Gastrocnemius medialis (tissue), 4 donors: ENCODE data around the gene EXPH5. TPM values are rescaled to one million over a fixed set of nuclear protein-coding genes. Genes with fewer than 3 reads are reported as not detected.
"Not testable (repeated sequence)": the region's sequence is repeated elsewhere in the genome, so short reads cannot be mapped to it uniquely, and the experiment has no call there.

Experiments used
- ATAC-seq, 2 donors: fragments of 150-250 bp; one replicate each; pipeline ENCODE4 v1.9.1; 2016
- DNase-seq, 2 donors: peaks; one replicate each; pipeline ENCODE4 v3.0.0-alpha.2; 2019
- H3K27ac ChIP-seq, 4 donors: fragments of 200-600 bp; sonication (generic); 1 replicate in 1 of 4; 2 replicates in 3 of 4; pipeline ENCODE4 v1.5.1; 2016 to 2018; ENCODE audit warnings: mild to moderate bottlenecking in 2 of 4, moderate library complexity in 1 of 4
- H3K27me3 ChIP-seq, 3 donors: fragments of 200-600 bp; sonication (generic) in 2 of 3; 1 replicate in 1 of 3; 2 replicates in 2 of 3; pipeline versions ENCODE4 v1.5.1 to v1.6.0; 2016 to 2019; ENCODE audit warnings: mild to moderate bottlenecking in 1 of 3, moderate library complexity in 1 of 3
- H3K36me3 ChIP-seq, 2 donors: fragments of 200-600 bp; sonication (generic) in 1 of 2; one replicate each; pipeline ENCODE4 v1.5.1; 2017 to 2018
- H3K4me1 ChIP-seq, 2 donors: fragments of 200-600 bp; sonication (generic) in 1 of 2; one replicate each; pipeline ENCODE4 v1.5.1; 2016 to 2017; ENCODE audit warnings: mild to moderate bottlenecking in 2 of 2
- H3K4me3 ChIP-seq, 4 donors: fragments of 200-600 bp; sonication (generic) in 3 of 4; 1 replicate in 1 of 4; 2 replicates in 3 of 4; pipeline ENCODE4 v1.5.1; 2016 to 2019; ENCODE audit warnings: mild to moderate bottlenecking in 2 of 4
- H3K9me3 ChIP-seq, 3 donors: fragments of 200-600 bp; sonication (generic) in 2 of 3; 1 replicate in 1 of 3; 2 replicates in 2 of 3; pipeline ENCODE4 v1.5.1; 2016 to 2019
- CTCF ChIP-seq, 5 experiments: fragments of 450-650 bp in 3 of 5; fragments of 200-600 bp in 2 of 5; sonication (generic) in 2 of 5; IDR thresholded peaks in 4 of 5; conservative IDR thresholded peaks in 1 of 5; 1 replicate in 4 of 5; 2 replicates in 1 of 5; pipeline ENCODE4 v1.5.1; 2016 to 2019; ENCODE audit warnings: antibody characterized with exemption in 5 of 5, mild to moderate bottlenecking in 3 of 5, moderate library complexity in 3 of 5
- POLR2A ChIP-seq, 2 donors: fragments of 450-650 bp; IDR thresholded peaks; one replicate each; pipeline ENCODE4 v1.6.1; 2017; ENCODE audit warnings: antibody characterized with exemption in 2 of 2, mild to moderate bottlenecking in 2 of 2, moderate library complexity in 2 of 2
- in situ Hi-C, 4 donors: fragments of 200-750 bp; cut with MboI; loops; one replicate each; pipeline versions ENCODE4 v1.15.0 to v1.8.0; 2017; ENCODE audit warnings: low sequenced_read_pairs in 4 of 4
- intact Hi-C: fragments of 100-400 bp; cut with DNase I; formaldehyde crosslinking; loops from one replicate; pipeline ENCODE4 v1.15.1; 2023; ENCODE audit warnings: low total_unique reads
- total RNA-seq, 4 donors: library from RNA; depleted of rRNA; stranded (reverse); fragments of >200 nt; gene quantifications; one replicate each; pipeline versions ENCODE4 v1.1.0 to v1.2.3, GENCODE V29; 2016

Gene EXPH5
- total RNA-seq = under 1 TPM in 3 of 4 donors, not detected in 1; 0.07 to 0.22 (median 0.20) TPM

GRCh38 chr11:108593214-108593922 is at the start of gene EXPH5:
EXPH5 (minus strand) TSS chr11:108593768; CDS start chr11:108593536, 232 bp downstream.
- H3K9me3 ChIP-seq = no peaks in the 10 kb centered on the region
- intact Hi-C loops = loop anchor here (1.0 to 2.0 kb wide), 2 partner anchors 96 to 127 kb away; partner anchors contain the start of gene C11orf65
- DNase-seq = peak; percentile 58
- peaks cover 2 to 31% (median 12%) of the 10 kb centered on the region in 3 donors for H3K27me3 ChIP-seq
- in situ Hi-C loops = no loop called here
- TF ChIP-seq POLR2A (IDR thresholded peaks at IDR 0.05) = no peak
- ATAC-seq = peak; percentile 80 to 90
- no peak within 1 kb of the TSS for H3K27ac ChIP-seq
- peaks cover 3 to 10% of the 10 kb centered on the region in 2 donors for H3K4me1 ChIP-seq
- H3K4me3 ChIP-seq = peak within 1 kb of the TSS; percentile 61 to 71 (median 66)
- H3K36me3 ChIP-seq = no peaks in the 10 kb centered on the region

- H3K9me3 ChIP-seq, H3K27me3 ChIP-seq, DNase-seq, H3K4me3 ChIP-seq, intact Hi-C loops, H3K36me3 ChIP-seq, ATAC-seq, H3K27ac ChIP-seq, H3K4me1 ChIP-seq, in situ Hi-C loops: not testable (repeated sequence)
These were observed 48.2 kb upstream of the EXPH5 start for GRCh38 chr11:108641752-108642151.

GRCh38 chr11:108639146-108639545 is 45.6 kb upstream of the EXPH5 start:
- intact Hi-C loops (no loop called here), in situ Hi-C loops (no loop called here)
- TF ChIP-seq CTCF (IDR thresholded peaks at IDR 0.05 in 4 of 5, conservative IDR thresholded peaks at IDR 0.05 in 1 of 5) = no peak
- TF ChIP-seq POLR2A (IDR thresholded peaks at IDR 0.05) = no peak
- no peaks in the 10 kb centered on the region for H3K4me1 ChIP-seq
- no peaks in the 10 kb centered on the region for H3K36me3 ChIP-seq
- no peak for DNase-seq
- no peak overlapping the region for H3K27ac ChIP-seq
- no peak overlapping the region for H3K4me3 ChIP-seq
- no peaks in the 10 kb centered on the region for H3K27me3 ChIP-seq
- no peaks in the 10 kb centered on the region for H3K9me3 ChIP-seq
- no peak for ATAC-seq

- Histone ChIP-seq H3K27me3 (no peaks in the 10 kb centered on the region), H3K4me3 (no peak overlapping the region), H3K36me3 (no peaks in the 10 kb centered on the region), H3K27ac (no peak overlapping the region), H3K9me3 (no peaks in the 10 kb centered on the region), H3K4me1 (no peaks in the 10 kb centered on the region)
- no peak for TF ChIP-seq POLR2A (IDR thresholded peaks at IDR 0.05)
- no peak for TF ChIP-seq CTCF (IDR thresholded peaks at IDR 0.05 in 4 of 5, conservative IDR thresholded peaks at IDR 0.05 in 1 of 5)
- in situ Hi-C loops (no loop called here), intact Hi-C loops (no loop called here)
- no peak for ATAC-seq
- no peak for DNase-seq
These were observed 42.7 kb upstream of the EXPH5 start for GRCh38 chr11:108636222-108636621.

- H3K27me3 ChIP-seq = no peaks in the 10 kb centered on the region
These were observed 41.5 kb upstream of the EXPH5 start for GRCh38 chr11:108635106-108635505.

More at GRCh38 chr11:108635106-108635505, 41.5 kb upstream of the EXPH5 start:
- intact Hi-C loops (no loop called here), in situ Hi-C loops (no loop called here)
- DNase-seq (no peak), ATAC-seq (no peak)
- no peak for TF ChIP-seq POLR2A (IDR thresholded peaks at IDR 0.05)
- TF ChIP-seq CTCF (IDR thresholded peaks at IDR 0.05 in 4 of 5, conservative IDR thresholded peaks at IDR 0.05 in 1 of 5) = no peak
- Histone ChIP-seq H3K9me3 (no peaks in the 10 kb centered on the region), H3K36me3 (no peaks in the 10 kb centered on the region), H3K4me3 (no peak overlapping the region), H3K27ac (no peak overlapping the region), H3K4me1 (no peaks in the 10 kb centered on the region)
